Adrenal gland (tissue), 5 donors: Measurements from ENCODE around the gene ROPN1B.
"Not testable (repeated sequence)": the region's sequence is repeated elsewhere in the genome, so short reads cannot be mapped to it uniquely, and the experiment has no call there.

ENCODE experiments used
- CTCF ChIP-seq, 6 experiments: fragments of 450-650 bp in 4 of 6; fragments of 200-600 bp in 2 of 6; sonication (generic) in 1 of 6; IDR thresholded peaks; 1 replicate in 5 of 6; 2 replicates in 1 of 6; pipeline versions ENCODE4 v1.5.1 to v1.8.0; 2016 to 2021; ENCODE audit warnings: antibody characterized with exemption in 6 of 6, mild to moderate bottlenecking in 2 of 6, moderate library complexity in 1 of 6
- POLR2A ChIP-seq, 2 donors: fragments of 450-650 bp; IDR thresholded peaks; one replicate each; pipeline ENCODE4 v1.6.1; 2017; ENCODE audit warnings: antibody characterized with exemption in 2 of 2, mild to moderate bottlenecking in 2 of 2, moderate library complexity in 1 of 2
- donor health status: DM: no; HTN: no; CAD: no.

- TF ChIP-seq CTCF, POLR2A (IDR thresholded peaks at IDR 0.05): not testable (repeated sequence)
Measured at GRCh38 chr3:125968701-125969592, at the start of gene ROPN1B.
